Stimulated activated CD4-positive, alpha-beta T cell treated with anti-CD3 and anti-CD28 coated beads, Interleukin-12 subunit alpha, Interleukin-12 subunit beta, amount 100 ng/mL, for 48 hours (primary cell): Measurements from ENCODE around the gene SLC7A7.
A peak's percentile ranks its signal among the peaks of the same experiment; 100 is the strongest.
"Not testable (repeated sequence)": the region's sequence is repeated elsewhere in the genome, so short reads cannot be mapped to it uniquely, and the experiment has no call there.

Source experiments
- DNase-seq, 3 donors: peaks; one replicate each; pipeline ENCODE4 v3.0.0-alpha.2; 2020; ENCODE audit warnings: low read depth in 2 of 3, low spot score in 1 of 3

Gene SLC7A7

GRCh38 chr14:22761734-22762133 lies 53.5 kb downstream of the SLC7A7 start:
- no peak for DNase-seq

- not testable (repeated sequence) for DNase-seq
Measured at GRCh38 chr14:22757972-22758650, 57.1 kb downstream of the SLC7A7 start.

DNA sequence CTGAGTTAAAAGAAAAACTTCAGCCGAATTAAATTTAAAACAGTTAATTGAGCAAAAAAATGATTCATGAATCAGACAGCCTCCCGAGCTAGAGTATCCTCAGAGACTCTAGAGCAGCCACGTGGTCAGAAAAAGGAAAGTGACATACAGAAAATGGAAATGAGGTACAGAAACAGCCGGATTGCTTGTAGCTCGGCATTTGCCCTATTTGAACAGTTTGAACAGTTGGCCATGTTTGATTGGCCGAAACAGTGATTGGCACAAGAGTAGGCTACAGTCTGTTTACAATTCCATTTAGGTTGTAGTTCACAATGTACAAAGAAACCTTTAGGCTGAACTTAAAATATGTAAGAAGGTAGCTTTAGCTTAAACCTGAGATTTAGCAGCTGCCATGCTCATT lies 61.6 kb downstream of the SLC7A7 start:
- DNase-seq, result no peak

DNA sequence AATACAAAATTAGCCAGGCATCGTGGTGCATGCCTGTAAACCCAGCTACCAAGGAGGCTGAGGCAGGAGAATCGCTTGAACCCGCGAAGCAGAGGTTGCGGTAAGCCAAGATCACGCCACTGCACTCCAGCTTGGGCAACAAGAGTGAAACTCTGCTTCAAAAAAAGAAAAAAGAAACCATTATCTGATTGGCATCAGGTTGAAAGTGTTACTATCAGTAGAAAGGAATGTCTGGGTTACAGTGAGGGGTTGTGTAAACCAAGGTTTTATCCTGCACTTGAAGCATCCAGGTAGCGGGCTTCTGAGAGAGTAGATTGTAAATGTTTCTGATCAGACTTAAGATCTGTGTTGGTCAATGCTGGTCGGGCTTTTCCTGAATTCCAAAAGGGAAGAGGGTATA lies 62.8 kb downstream of the SLC7A7 start:
- DNase-seq, result no peak

DNA sequence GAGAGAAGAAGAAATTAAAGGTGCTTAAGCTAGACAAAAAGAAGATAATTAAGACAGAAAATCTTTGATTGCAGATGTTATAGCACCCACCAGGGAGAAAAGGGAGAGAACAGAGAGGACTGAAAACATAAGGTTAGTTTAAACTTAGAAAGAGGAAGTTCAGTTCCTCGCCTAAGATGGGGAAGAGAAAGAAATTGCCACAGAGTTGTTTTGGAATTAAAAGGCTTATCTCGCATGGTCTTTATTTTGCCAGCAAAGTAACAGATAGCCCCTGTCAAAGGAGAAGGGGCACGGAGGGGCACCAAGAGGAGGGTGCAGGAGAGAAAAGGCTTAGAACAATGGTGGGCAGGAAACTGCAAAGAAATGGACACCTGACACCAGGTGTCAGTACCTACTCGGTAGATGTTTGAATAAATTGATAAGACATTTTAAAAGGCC lies 66.6 kb downstream of the SLC7A7 start:
- no peak for DNase-seq

DNA sequence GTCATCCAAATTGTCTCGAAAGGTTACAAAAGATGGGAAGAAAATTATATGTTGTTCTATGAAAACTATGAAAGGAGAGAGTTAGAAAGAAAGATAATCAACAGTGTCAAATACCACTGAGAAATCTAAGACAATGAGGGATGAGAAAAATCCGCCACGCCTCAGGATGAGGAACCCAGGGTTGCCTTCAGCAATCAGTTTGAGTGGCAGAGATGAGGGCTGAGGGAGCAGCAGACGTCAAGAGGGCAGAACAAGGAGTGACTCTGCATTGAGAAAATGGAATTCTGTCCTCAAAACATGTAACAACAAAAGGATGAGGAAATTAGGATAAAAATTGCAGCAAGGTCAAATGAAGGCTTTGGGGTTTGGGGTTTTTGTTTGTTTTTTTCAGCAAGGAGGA lies 67.0 kb downstream of the SLC7A7 start:
- DNase-seq, result no peak

- DNase-seq, result no peak
Measured at GRCh38 chr14:22747769-22748168, 67.5 kb downstream of the SLC7A7 start.

DNA sequence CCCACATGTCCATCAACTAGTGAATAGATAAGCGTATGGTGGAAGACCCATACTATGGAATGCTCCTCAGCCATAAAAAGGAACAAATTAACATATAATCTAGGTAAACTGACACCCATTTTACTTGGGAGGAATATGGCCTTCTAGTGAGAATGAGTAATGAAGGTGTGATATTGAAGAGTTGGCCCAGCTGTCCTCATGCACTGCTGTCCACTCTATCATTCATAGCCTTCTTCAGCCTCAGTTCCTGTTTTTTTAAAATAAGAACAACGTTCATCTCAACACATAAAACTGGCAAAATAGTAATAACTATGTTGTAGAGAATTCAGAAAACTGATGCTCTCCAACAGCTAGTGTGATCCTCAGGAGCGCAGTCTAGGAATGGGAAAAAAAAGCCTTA lies 75.2 kb downstream of the SLC7A7 start:
- no peak for DNase-seq

GRCh38 chr14:22739423-22739822 lies 75.8 kb downstream of the SLC7A7 start:
- DNase-seq, result no peak

DNA sequence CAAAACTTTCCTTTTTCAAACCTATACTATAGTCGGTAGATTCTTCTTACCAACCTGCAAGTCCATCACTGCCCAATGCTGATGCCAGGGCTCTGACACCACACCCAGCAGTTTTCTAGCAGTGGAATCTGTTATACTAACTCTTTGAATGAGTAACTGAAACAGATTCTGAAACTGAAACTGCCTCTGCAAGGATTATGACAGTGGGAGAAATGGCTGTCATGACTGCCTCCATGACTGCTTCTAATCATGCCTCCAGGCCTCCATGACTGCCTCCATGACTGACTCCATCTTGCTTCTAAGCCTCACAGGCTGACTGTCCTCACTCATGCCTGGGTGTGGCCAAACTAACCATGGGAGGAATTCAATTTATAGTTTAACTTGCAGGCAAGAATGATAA lies 78.2 kb downstream of the SLC7A7 start:
- DNase-seq, result peak; percentile 33 to 58 (median 34)

GRCh38 chr14:22736384-22736783 lies 78.9 kb downstream of the SLC7A7 start:
- DNase-seq, result not testable (repeated sequence)

GRCh38 chr14:22735096-22735495 lies 80.1 kb downstream of the SLC7A7 start:
- DNase-seq, result no peak

DNA sequence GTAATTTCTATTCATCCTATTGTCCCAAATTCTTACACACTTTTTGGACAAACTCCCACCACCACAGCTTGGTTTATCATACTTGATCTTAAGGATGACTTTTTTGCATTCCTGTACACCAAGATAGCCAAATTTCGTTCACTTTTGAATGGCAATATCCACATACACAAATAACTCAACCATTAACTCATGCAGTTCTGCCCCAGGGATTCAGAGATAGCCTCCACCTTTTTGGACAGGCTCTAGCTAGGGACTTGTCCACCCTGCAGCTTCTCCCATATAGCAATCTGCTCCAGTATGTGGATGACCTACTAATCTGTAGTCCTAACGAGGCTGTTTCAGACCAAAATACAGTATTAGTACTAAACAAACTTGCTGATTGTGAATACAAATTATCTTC lies 81.4 kb downstream of the SLC7A7 start:
- no peak for DNase-seq

DNA sequence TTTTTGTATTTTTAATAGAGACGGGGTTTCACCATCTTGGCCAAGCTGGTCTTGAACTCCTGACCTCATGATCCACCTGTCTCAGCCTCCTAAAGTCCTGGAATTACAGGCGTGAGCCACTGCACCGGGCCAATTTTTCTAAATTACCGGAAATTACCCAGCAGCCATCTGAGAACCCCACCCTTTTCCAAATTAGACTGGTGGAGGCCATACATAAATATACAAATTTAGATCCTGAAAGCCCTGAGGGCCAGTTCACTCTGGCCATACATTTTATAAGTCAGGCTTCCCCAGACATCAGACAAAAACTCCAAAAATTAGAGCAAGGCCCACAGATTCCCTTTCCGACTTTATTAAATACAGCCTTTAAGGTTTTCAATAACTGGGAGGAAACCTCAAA lies 83.2 kb downstream of the SLC7A7 start:
- not testable (repeated sequence) for DNase-seq

DNA sequence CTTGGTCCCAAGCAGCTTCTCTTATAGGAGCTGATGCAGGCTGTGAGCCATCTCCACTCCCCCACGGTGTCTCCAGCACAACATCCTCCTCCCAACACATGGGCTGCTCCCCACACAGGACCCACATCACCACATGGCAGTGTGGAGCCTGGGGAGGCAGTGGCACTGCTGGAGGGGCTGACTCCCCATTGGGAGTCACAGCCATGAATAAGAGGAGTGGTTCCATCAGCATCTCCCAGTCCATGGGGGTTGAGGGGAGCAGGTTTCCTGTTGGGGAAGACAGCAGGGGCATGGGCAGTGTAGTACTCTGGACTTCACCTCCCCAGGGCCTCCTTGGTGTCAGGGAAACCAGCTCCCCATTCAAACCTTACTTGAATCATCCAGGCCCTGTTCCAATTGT lies 89.2 kb downstream of the SLC7A7 start:
- no peak for DNase-seq

DNA sequence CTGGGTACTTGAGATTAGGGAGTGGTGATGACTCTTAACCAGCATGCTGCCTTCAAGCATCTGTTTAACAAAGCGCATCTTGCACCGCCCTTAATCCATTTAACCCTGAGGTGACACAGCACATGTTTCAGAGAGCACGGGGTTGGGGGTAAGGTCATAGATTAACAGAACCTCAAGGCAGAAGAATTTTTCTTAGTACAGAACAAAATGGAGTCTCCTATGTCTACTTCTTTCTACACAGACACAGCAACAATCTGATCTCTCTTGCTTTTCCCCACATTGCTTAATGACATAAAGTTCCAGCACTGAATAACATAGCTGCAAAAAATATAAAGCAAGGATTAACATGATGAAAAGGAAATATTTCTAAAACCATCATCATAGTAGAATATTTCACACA lies 89.9 kb downstream of the SLC7A7 start:
- DNase-seq, result not testable (repeated sequence)

DNA sequence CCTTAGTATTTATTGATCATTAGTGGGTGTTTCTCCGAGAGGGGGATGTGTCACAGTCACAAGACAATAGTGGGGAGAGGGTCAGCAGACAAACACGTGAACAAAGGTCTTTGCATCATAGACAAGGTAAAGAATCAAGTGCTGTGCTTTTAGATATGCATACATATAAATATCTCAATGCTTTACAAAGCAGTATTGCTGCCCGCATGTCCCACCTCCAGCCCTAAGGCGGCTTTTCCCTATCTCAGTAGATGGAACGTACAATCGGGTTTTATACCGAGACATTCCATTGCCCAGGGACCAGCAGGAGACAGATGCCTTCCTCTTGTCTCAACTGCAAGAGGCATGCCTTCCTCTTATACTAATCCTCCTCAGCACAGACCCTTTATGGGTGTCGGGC lies 90.4 kb downstream of the SLC7A7 start:
- DNase-seq, result not testable (repeated sequence)

DNA sequence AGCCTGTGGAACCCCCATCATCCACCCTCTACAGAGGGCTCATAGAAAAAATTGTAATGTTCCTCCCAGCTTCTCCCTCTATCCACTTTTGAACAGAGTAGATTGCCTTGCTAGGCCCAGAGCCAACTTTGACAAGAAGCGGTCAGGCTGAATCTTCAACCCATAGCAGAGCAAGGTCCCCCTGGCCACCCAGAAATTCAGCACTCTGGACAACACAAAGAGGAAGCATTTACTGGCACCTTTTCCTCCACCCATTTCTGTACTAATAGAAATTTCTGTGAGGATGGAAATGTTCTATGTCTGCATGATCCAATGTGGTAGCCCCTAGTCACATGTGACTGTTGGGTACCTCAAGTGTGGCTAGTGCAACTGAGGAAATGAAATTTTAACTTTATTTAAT lies 91.4 kb downstream of the SLC7A7 start:
- DNase-seq, result no peak
